ENCODE results near the gene WNT1.

- TF ChIP-seq, protein P1, sequence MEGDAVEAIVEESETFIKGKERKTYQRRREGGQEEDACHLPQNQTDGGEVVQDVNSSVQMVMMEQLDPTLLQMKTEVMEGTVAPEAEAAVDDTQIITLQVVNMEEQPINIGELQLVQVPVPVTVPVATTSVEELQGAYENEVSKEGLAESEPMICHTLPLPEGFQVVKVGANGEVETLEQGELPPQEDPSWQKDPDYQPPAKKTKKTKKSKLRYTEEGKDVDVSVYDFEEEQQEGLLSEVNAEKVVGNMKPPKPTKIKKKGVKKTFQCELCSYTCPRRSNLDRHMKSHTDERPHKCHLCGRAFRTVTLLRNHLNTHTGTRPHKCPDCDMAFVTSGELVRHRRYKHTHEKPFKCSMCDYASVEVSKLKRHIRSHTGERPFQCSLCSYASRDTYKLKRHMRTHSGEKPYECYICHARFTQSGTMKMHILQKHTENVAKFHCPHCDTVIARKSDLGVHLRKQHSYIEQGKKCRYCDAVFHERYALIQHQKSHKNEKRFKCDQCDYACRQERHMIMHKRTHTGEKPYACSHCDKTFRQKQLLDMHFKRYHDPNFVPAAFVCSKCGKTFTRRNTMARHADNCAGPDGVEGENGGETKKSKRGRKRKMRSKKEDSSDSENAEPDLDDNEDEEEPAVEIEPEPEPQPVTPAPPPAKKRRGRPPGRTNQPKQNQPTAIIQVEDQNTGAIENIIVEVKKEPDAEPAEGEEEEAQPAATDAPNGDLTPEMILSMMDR (IDR thresholded peaks at IDR 0.05 in 4 of 5, conservative IDR thresholded peaks at IDR 0.05 in 1 of 5) = peak in 1 of 5 experiments; percentile 8
- peak in 1 of 2 donors; percentile 7 for TF ChIP-seq POLR2A (IDR thresholded peaks at IDR 0.05)
These were observed 39.8 kb downstream of the WNT1 start for GRCh38 chr12:49017891-49018260.
